ENCODE results near the gene SLC2A6.
A peak's percentile ranks its signal among the peaks of the same experiment; 100 is the strongest.
"Not testable (repeated sequence)": the region's sequence is repeated elsewhere in the genome, so short reads cannot be mapped to it uniquely, and the experiment has no call there.

SLC2A6 gene

GRCh38 chr9:133463234-133463863 lies 15.6 kb downstream of the SLC2A6 start:
- DNase-seq (ENCODE audit: low read depth in 2 of 2), result no peak

GRCh38 chr9:133461975-133462374 lies 16.9 kb downstream of the SLC2A6 start:
- DNase-seq (ENCODE audit: low read depth in 2 of 2), result no peak

GRCh38 chr9:133460405-133461175 lies 18.3 kb downstream of the SLC2A6 start:
- DNase-seq (ENCODE audit: low read depth in 2 of 2), result peak; percentile 12 to 45

- peak; percentile 86 to 90 for DNase-seq (ENCODE audit: low read depth in 2 of 2)
Measured at GRCh38 chr9:133459476-133460404, 19.2 kb downstream of the SLC2A6 start, which contains the start of gene CACFD1. TSS of gene CACFD1 (plus strand) at chr9:133459978. CDS start at chr9:133460067, 89 bp downstream.

GRCh38 chr9:133458643-133459312 lies 20.1 kb downstream of the SLC2A6 start:
- no peak for DNase-seq (ENCODE audit: low read depth in 2 of 2)

GRCh38 chr9:133457748-133458147 lies 21.2 kb downstream of the SLC2A6 start:
- no peak for DNase-seq (ENCODE audit: low read depth in 2 of 2)

GRCh38 chr9:133457233-133457632 lies 21.7 kb downstream of the SLC2A6 start:
- no peak for DNase-seq (ENCODE audit: low read depth in 2 of 2)

- DNase-seq (ENCODE audit: low read depth in 2 of 2), result no peak
Measured at GRCh38 chr9:133456409-133456808, 22.5 kb downstream of the SLC2A6 start.

GRCh38 chr9:133455936-133456335 lies 23.0 kb downstream of the SLC2A6 start:
- DNase-seq (ENCODE audit: low read depth in 2 of 2), result no peak

GRCh38 chr9:133454943-133455673 lies 23.8 kb downstream of the SLC2A6 start:
- DNase-seq (ENCODE audit: low read depth in 2 of 2), result no peak

- no peak for DNase-seq (ENCODE audit: low read depth in 2 of 2)
Measured at GRCh38 chr9:133454325-133454724, 24.6 kb downstream of the SLC2A6 start.

GRCh38 chr9:133453651-133454050 lies 25.2 kb downstream of the SLC2A6 start:
- DNase-seq (ENCODE audit: low read depth in 2 of 2), result no peak

- DNase-seq (ENCODE audit: low read depth in 2 of 2), result no peak
Measured at GRCh38 chr9:133452562-133452961, 26.3 kb downstream of the SLC2A6 start.

- not testable (repeated sequence) for DNase-seq (ENCODE audit: low read depth in 2 of 2)
Measured at GRCh38 chr9:133451865-133452264, 27.0 kb downstream of the SLC2A6 start.

GRCh38 chr9:133449760-133450159 lies 29.1 kb downstream of the SLC2A6 start:
- no peak for DNase-seq (ENCODE audit: low read depth in 2 of 2)

- no peak for DNase-seq (ENCODE audit: low read depth in 2 of 2)
Measured at GRCh38 chr9:133448487-133448972, 30.4 kb downstream of the SLC2A6 start.

GRCh38 chr9:133445293-133445969 lies 33.5 kb downstream of the SLC2A6 start:
- no peak for DNase-seq (ENCODE audit: low read depth in 2 of 2)

GRCh38 chr9:133443982-133444381 lies 34.9 kb downstream of the SLC2A6 start:
- DNase-seq (ENCODE audit: low read depth in 2 of 2), result no peak

- DNase-seq (ENCODE audit: low read depth in 2 of 2), result no peak
Measured at GRCh38 chr9:133443248-133443647, 35.7 kb downstream of the SLC2A6 start.

GRCh38 chr9:133441571-133441970 lies 37.3 kb downstream of the SLC2A6 start:
- DNase-seq (ENCODE audit: low read depth in 2 of 2), result no peak
